Stomach (tissue), 4 donors: Measurements from ENCODE around the gene RHBG.

ENCODE experiments used
- POLR2A ChIP-seq, 4 donors: fragments of 450-650 bp; IDR thresholded peaks; one replicate each; pipeline ENCODE4 v1.6.1; 2016; ENCODE audit warnings: antibody characterized with exemption in 4 of 4, control low read depth in 2 of 4, mild to moderate bottlenecking in 1 of 4, moderate library complexity in 1 of 4
- TF ChIP-seq, protein P1 (sequence below), 7 experiments: fragments of 450-650 bp in 4 of 7; fragments of 200-600 bp in 3 of 7; sonication (generic) in 3 of 7; IDR thresholded peaks; one replicate each; pipeline ENCODE4 v1.5.1; 2016 to 2019; ENCODE audit warnings: antibody characterized with exemption in 7 of 7, control low read depth in 2 of 7, mild to moderate bottlenecking in 1 of 7

DNA sequence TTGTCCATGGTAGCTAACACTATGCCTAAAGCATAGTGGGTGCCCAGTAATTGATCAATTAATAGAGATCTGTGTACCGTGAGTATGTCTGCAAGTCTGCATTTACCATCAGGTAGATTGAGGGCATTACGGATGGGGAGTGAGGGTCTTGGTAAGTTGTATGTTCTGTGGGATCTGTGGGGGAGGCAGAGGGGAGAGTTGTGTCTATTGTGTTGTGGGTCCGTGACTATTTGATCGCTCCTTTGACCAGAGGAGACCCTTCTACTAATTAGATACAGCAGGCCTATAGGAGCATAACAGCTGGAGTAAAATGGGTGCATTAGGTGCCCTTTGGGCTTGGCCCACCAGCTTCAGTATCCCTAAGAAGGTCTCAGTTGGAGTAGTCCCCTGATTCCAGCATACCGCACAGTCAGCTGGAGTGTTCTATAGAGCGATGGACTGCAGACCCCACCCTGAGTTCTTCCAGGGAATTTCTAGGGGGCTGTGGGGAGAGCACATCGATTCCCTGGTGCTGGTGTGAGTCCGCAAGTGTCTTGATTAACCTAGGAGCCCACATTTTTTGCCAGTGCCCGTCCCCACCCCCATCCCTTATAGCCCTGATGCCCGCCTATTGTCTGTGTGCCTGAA, 55.9 kb downstream of the RHBG start:
- TF ChIP-seq, protein P1, sequence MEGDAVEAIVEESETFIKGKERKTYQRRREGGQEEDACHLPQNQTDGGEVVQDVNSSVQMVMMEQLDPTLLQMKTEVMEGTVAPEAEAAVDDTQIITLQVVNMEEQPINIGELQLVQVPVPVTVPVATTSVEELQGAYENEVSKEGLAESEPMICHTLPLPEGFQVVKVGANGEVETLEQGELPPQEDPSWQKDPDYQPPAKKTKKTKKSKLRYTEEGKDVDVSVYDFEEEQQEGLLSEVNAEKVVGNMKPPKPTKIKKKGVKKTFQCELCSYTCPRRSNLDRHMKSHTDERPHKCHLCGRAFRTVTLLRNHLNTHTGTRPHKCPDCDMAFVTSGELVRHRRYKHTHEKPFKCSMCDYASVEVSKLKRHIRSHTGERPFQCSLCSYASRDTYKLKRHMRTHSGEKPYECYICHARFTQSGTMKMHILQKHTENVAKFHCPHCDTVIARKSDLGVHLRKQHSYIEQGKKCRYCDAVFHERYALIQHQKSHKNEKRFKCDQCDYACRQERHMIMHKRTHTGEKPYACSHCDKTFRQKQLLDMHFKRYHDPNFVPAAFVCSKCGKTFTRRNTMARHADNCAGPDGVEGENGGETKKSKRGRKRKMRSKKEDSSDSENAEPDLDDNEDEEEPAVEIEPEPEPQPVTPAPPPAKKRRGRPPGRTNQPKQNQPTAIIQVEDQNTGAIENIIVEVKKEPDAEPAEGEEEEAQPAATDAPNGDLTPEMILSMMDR (IDR thresholded peaks at IDR 0.05): no peak
- no peak for TF ChIP-seq POLR2A (IDR thresholded peaks at IDR 0.05)
